ENCODE data around the gene OR2AG1. TPM values are rescaled to one million over a fixed set of nuclear protein-coding genes. Genes with fewer than 3 reads are reported as not detected.

OR2AG1 gene
- total RNA-seq, 2 donors from 2014 or later: not detected

- DNase-seq (no peak), ATAC-seq (replicated peaks in 1 of 2) (no peak)
- Mint-ChIP-seq H3K4me3 (no peak overlapping the region), H3K27ac (no peak overlapping the region), H3K4me1 (ENCODE audit: low read depth) (no peaks in the 10 kb centered on the region), H3K36me3 (ENCODE audit: insufficient read depth in 2 of 2) (no peaks in the 10 kb centered on the region), H3K9me3 (no peaks in the 10 kb centered on the region), H3K27me3 (ENCODE audit: low read depth) (peaks cover 17% of the 10 kb centered on the region)
Measured at GRCh38 chr11:6813656-6814055, 30.8 kb downstream of the OR2AG1 start.

- Mint-ChIP-seq H3K9me3 (peaks cover 0 to 4% of the 10 kb centered on the region in 2 donors), H3K36me3 (ENCODE audit: insufficient read depth in 2 of 2) (peaks cover 0 to 2% of the 10 kb centered on the region in 2 donors), H3K27ac (no peak overlapping the region), H3K4me1 (ENCODE audit: low read depth) (no peaks in the 10 kb centered on the region), H3K27me3 (ENCODE audit: low read depth) (peaks cover 15% of the 10 kb centered on the region), H3K4me3 (no peak overlapping the region)
- ATAC-seq (replicated peaks in 1 of 2) (no peak), DNase-seq (no peak)
Measured at GRCh38 chr11:6817694-6818093, 34.9 kb downstream of the OR2AG1 start.

GRCh38 chr11:6818967-6819366 is 36.1 kb downstream of the OR2AG1 start:
- H3K36me3 Mint-ChIP-seq (ENCODE audit: insufficient read depth in 2 of 2): peaks cover 0 to 2% of the 10 kb centered on the region in 2 donors
- no peak for DNase-seq
- no peak for ATAC-seq (replicated peaks in 1 of 2)
- peaks cover 0 to 4% of the 10 kb centered on the region in 2 donors for H3K9me3 Mint-ChIP-seq
- no peak overlapping the region for H3K27ac Mint-ChIP-seq
- peaks cover 9% of the 10 kb centered on the region for H3K27me3 Mint-ChIP-seq (ENCODE audit: low read depth)
- no peak overlapping the region for H3K4me3 Mint-ChIP-seq
- no peaks in the 10 kb centered on the region for H3K4me1 Mint-ChIP-seq (ENCODE audit: low read depth)

GRCh38 chr11:6824136-6824823 is 41.5 kb downstream of the OR2AG1 start:
- Mint-ChIP-seq H3K9me3 (peaks cover 0 to 4% of the 10 kb centered on the region in 2 donors), H3K27me3 (ENCODE audit: low read depth) (peaks cover 10% of the 10 kb centered on the region), H3K27ac (no peak overlapping the region), H3K4me1 (ENCODE audit: low read depth) (peaks cover 10% of the 10 kb centered on the region), H3K4me3 (no peak overlapping the region), H3K36me3 (ENCODE audit: insufficient read depth in 2 of 2) (peaks cover 0 to 2% of the 10 kb centered on the region in 2 donors)
- DNase-seq: no peak
- ATAC-seq (replicated peaks in 1 of 2): no peak

- ATAC-seq (replicated peaks in 1 of 2): peak; percentile 67 to 71
- Mint-ChIP-seq H3K27me3 (ENCODE audit: low read depth) (peaks cover 10% of the 10 kb centered on the region), H3K9me3 (peaks cover 0 to 1% of the 10 kb centered on the region in 2 donors), H3K27ac (no peak overlapping the region), H3K36me3 (ENCODE audit: insufficient read depth in 2 of 2) (no peaks in the 10 kb centered on the region), H3K4me1 (ENCODE audit: low read depth) (peaks cover 10% of the 10 kb centered on the region), H3K4me3 (no peak overlapping the region)
- DNase-seq: no peak
Measured at GRCh38 chr11:6825231-6825744, 42.5 kb downstream of the OR2AG1 start.

GRCh38 chr11:6828103-6828502 is 45.3 kb downstream of the OR2AG1 start:
- Mint-ChIP-seq H3K27me3 (ENCODE audit: low read depth) (peaks cover 6% of the 10 kb centered on the region), H3K9me3 (no peaks in the 10 kb centered on the region), H3K4me3 (no peak overlapping the region), H3K4me1 (ENCODE audit: low read depth) (peaks cover 10% of the 10 kb centered on the region), H3K27ac (no peak overlapping the region), H3K36me3 (ENCODE audit: insufficient read depth in 2 of 2) (no peaks in the 10 kb centered on the region)
- no peak for ATAC-seq (replicated peaks in 1 of 2)
- DNase-seq: no peak

GRCh38 chr11:6833356-6833755 is 50.5 kb downstream of the OR2AG1 start:
- Mint-ChIP-seq H3K4me3 (no peak overlapping the region), H3K36me3 (ENCODE audit: insufficient read depth in 2 of 2) (no peaks in the 10 kb centered on the region), H3K27me3 (ENCODE audit: low read depth) (peaks cover 11% of the 10 kb centered on the region), H3K9me3 (no peaks in the 10 kb centered on the region), H3K27ac (no peak overlapping the region), H3K4me1 (ENCODE audit: low read depth) (no peaks in the 10 kb centered on the region)
- DNase-seq (no peak), ATAC-seq (replicated peaks in 1 of 2) (no peak)

- no peak overlapping the region for H3K27ac Mint-ChIP-seq
- H3K27me3 Mint-ChIP-seq (ENCODE audit: low read depth): peaks cover 11% of the 10 kb centered on the region
Measured at GRCh38 chr11:6834021-6834420, 51.2 kb downstream of the OR2AG1 start.

More at GRCh38 chr11:6834021-6834420, 51.2 kb downstream of the OR2AG1 start:
- DNase-seq: no peak
- no peaks in the 10 kb centered on the region for H3K4me1 Mint-ChIP-seq (ENCODE audit: low read depth)
- no peak overlapping the region for H3K4me3 Mint-ChIP-seq
- ATAC-seq (replicated peaks in 1 of 2): no peak
- H3K9me3 Mint-ChIP-seq: no peaks in the 10 kb centered on the region
- H3K36me3 Mint-ChIP-seq (ENCODE audit: insufficient read depth in 2 of 2): no peaks in the 10 kb centered on the region

Other genes with a start within 250 kb of the OR2AG1 start
- gene RRP8, start 179.4 kb upstream of the OR2AG1 start, total RNA-seq: 10 to 100 TPM; 25.0 to 31.5 TPM
- gene ILK, start 179.2 kb upstream of the OR2AG1 start, total RNA-seq: 100 to 1,000 TPM; 114 to 118 TPM
- 100 to 1,000 TPM; 108 to 123 TPM for gene TAF10, start 170.8 kb upstream of the OR2AG1 start, total RNA-seq
- 10 to 100 TPM; 56.0 to 62.1 TPM for gene TPP1, start 163.6 kb upstream of the OR2AG1 start, total RNA-seq
- gene DCHS1, start 127.2 kb upstream of the OR2AG1 start, total RNA-seq: 1 to 10 TPM; 2.1 to 2.9 TPM
- 10 to 100 TPM; 38.2 to 39.8 TPM for gene MRPL17, start 99.7 kb upstream of the OR2AG1 start, total RNA-seq
- gene OR2AG2, start 11.0 kb upstream of the OR2AG1 start, total RNA-seq: under 1 TPM in 1 of 2 donors, not detected in 1; 0.19 TPM
- gene OR6A2, start 16.7 kb downstream of the OR2AG1 start, total RNA-seq: under 1 TPM in 1 of 2 donors, not detected in 1; 0.07 TPM
- not detected for gene OR10A5, start 62.7 kb downstream of the OR2AG1 start, total RNA-seq
- not detected for gene OR10A2, start 80.0 kb downstream of the OR2AG1 start, total RNA-seq
- not detected for gene OR10A4, start 93.6 kb downstream of the OR2AG1 start, total RNA-seq
- under 1 TPM in 1 of 2 donors, not detected in 1; 0.29 TPM for gene OR2D2, start 109.5 kb downstream of the OR2AG1 start, total RNA-seq
- not detected for gene OR2D3, start 138.0 kb downstream of the OR2AG1 start, total RNA-seq
- 1 to 10 TPM in 1 of 2 donors, under 1 TPM in 1; 0.23 to 1.4 TPM for gene ZNF215, start 143.4 kb downstream of the OR2AG1 start, total RNA-seq
- under 1 TPM in 1 of 2 donors, not detected in 1; 0.10 TPM for gene ZNF214, start 237.3 kb downstream of the OR2AG1 start, total RNA-seq
- gene NLRP14, start 237.5 kb downstream of the OR2AG1 start, total RNA-seq: under 1 TPM in 1 of 2 donors, not detected in 1; 0.12 TPM

All from activated T-cell treated with anti-CD3 and anti-CD28 coated beads, Interleukin-2, amount 50 U/mL, for 72 hours (primary cell).